ENCODE data around the gene ZNF497.

- TF ChIP-seq POLR2A (IDR thresholded peaks at IDR 0.05) (no peak), CTCF (IDR thresholded peaks at IDR 0.05) (no peak)
Observed at GRCh38 chr19:58392945-58393724, 30.6 kb upstream of the ZNF497 start.

Data from right lobe of liver (tissue), 4 donors.